Activated B cell treated with CpG ODN at 0.5 μM for 24 hours (primary cell): ENCODE measurements around the gene ACSL1. TPM values are rescaled to one million over a fixed set of nuclear protein-coding genes. Genes with fewer than 3 reads are reported as not detected.

Source experiments
- ATAC-seq: fragments of 200-7000 bp; cut with Tn5 transposase; one replicate; pipeline ENCODE4 v1.10.0; 2021; ENCODE audit warnings: low read depth, mild to moderate bottlenecking, moderate library complexity
- CTCF ChIA-PET: fragments of 350-600 bp; sonication (Branson Sonifier 250); formaldehyde crosslinking; loops from one replicate; lab custom pipeline; 2021; ENCODE audit warnings: antibody characterized with exemption; lab: Charles Lee
- POLR2A ChIA-PET: fragments of 350-600 bp; sonication (Branson Sonifier 250); formaldehyde crosslinking; loops from one replicate; lab custom pipeline; 2021; ENCODE audit warnings: antibody characterized with exemption; lab: Charles Lee
- DNase-seq: peaks from one replicate; pipeline ENCODE4 v3.0.0; 2022
- H3K27ac Mint-ChIP-seq: one replicate; pipeline ENCODE4 v1.8.0; 2020; ENCODE audit warnings: mixed read lengths
- H3K27me3 Mint-ChIP-seq: one replicate; pipeline ENCODE4 v1.8.0; 2021; ENCODE audit warnings: mixed read lengths
- H3K36me3 Mint-ChIP-seq: one replicate; pipeline ENCODE4 v1.8.0; 2021; ENCODE audit warnings: low read depth, mixed read lengths
- H3K4me1 Mint-ChIP-seq: one replicate; pipeline ENCODE4 v1.8.0; 2021; ENCODE audit warnings: mixed read lengths
- H3K4me3 Mint-ChIP-seq: one replicate; pipeline ENCODE4 v1.8.0; 2020; ENCODE audit warnings: mild to moderate bottlenecking, mixed read lengths
- H3K9me3 Mint-ChIP-seq: one replicate; pipeline ENCODE4 v1.8.0; 2020; ENCODE audit warnings: mixed read lengths
- intact Hi-C: fragments of 100-400 bp; cut with micrococcal nuclease; formaldehyde crosslinking; loops from one replicate; pipeline ENCODE4 v1.15.1; 2024
- total RNA-seq: library from RNA; stranded (reverse); gene quantifications from 2 replicates; pipeline ENCODE4 v1.2.3, GENCODE V29; 2022
- TF ChIP-seq, protein P1 (sequence below): fragments of 200-600 bp; IDR thresholded peaks from one replicate; pipeline ENCODE4 v1.8.0; 2022; ENCODE audit warnings: antibody characterized with exemption, mild to moderate bottlenecking

The ACSL1 gene
- total RNA-seq, 1 donor from 2014 or later: 47.0 TPM

GRCh38 chr4:184706453-184706852 lies 119.3 kb downstream of the ACSL1 start:
- Mint-ChIP-seq H3K9me3 (no peaks in the 10 kb centered on the region), H3K27ac (no peak overlapping the region), H3K4me1 (no peaks in the 10 kb centered on the region), H3K36me3 (peaks cover 5% of the 10 kb centered on the region), H3K4me3 (no peak overlapping the region), H3K27me3 (no peaks in the 10 kb centered on the region)
- ChIA-PET POLR2A (no interaction called here), CTCF (no interaction called here)
- DNase-seq (no peak), ATAC-seq (no peak)
- intact Hi-C loops: no loop called here
- TF ChIP-seq, protein P1, sequence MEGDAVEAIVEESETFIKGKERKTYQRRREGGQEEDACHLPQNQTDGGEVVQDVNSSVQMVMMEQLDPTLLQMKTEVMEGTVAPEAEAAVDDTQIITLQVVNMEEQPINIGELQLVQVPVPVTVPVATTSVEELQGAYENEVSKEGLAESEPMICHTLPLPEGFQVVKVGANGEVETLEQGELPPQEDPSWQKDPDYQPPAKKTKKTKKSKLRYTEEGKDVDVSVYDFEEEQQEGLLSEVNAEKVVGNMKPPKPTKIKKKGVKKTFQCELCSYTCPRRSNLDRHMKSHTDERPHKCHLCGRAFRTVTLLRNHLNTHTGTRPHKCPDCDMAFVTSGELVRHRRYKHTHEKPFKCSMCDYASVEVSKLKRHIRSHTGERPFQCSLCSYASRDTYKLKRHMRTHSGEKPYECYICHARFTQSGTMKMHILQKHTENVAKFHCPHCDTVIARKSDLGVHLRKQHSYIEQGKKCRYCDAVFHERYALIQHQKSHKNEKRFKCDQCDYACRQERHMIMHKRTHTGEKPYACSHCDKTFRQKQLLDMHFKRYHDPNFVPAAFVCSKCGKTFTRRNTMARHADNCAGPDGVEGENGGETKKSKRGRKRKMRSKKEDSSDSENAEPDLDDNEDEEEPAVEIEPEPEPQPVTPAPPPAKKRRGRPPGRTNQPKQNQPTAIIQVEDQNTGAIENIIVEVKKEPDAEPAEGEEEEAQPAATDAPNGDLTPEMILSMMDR: no peak

- CTCF ChIA-PET: no interaction called here
- DNase-seq: no peak
- no peak overlapping the region for H3K27ac Mint-ChIP-seq
- no peak overlapping the region for H3K4me3 Mint-ChIP-seq
- H3K36me3 Mint-ChIP-seq: peaks cover 5% of the 10 kb centered on the region
- intact Hi-C loops: no loop called here
- H3K27me3 Mint-ChIP-seq: no peaks in the 10 kb centered on the region
- ATAC-seq: no peak
- no peaks in the 10 kb centered on the region for H3K4me1 Mint-ChIP-seq
- TF ChIP-seq, protein P1: no peak
- no peaks in the 10 kb centered on the region for H3K9me3 Mint-ChIP-seq
- POLR2A ChIA-PET: no interaction called here
These were observed 120.1 kb downstream of the ACSL1 start for GRCh38 chr4:184705692-184706091.

Other genes starting within 250 kb of the ACSL1 start
- gene CASP3, start 176.5 kb downstream of the ACSL1 start, total RNA-seq: 24.0 and 24.9 TPM in 2 replicates
- 9.1 and 11.6 TPM in 2 replicates for gene PRIMPOL, start 176.2 kb downstream of the ACSL1 start, total RNA-seq
- gene CENPU, start 91.9 kb downstream of the ACSL1 start, total RNA-seq: 7.0 and 7.1 TPM in 2 replicates
- not detected in 2 replicates for gene HELT, start 192.5 kb upstream of the ACSL1 start, total RNA-seq